Effector memory CD4-positive, alpha-beta T cell (primary cell): Measurements from ENCODE around the gene INHA.

Experiments
- DNase-seq, 3 donors: peaks; one replicate each; pipeline ENCODE4 v3.0.0-alpha.2; 2020
- H3K27ac ChIP-seq: 2 replicates; pipeline ENCODE4 v1.7.0; 2013; ENCODE audit warnings: mild to moderate bottlenecking, low read length, moderate library complexity; ENCODE audit not compliant: insufficient read depth, poor library complexity, severe bottlenecking
- H3K27me3 ChIP-seq: replicated peaks from 2 replicates; pipeline ENCODE4 v1.7.0; 2013; ENCODE audit warnings: mild to moderate bottlenecking, low read length; ENCODE audit not compliant: insufficient read depth, control insufficient read depth, poor library complexity, severe bottlenecking
- H3K36me3 ChIP-seq: 2 replicates; pipeline ENCODE4 v1.7.0; 2013; ENCODE audit warnings: mild to moderate bottlenecking, low read length, moderate library complexity; ENCODE audit not compliant: control insufficient read depth, insufficient read depth
- H3K4me1 ChIP-seq: 2 replicates; pipeline ENCODE4 v1.7.0; 2013; ENCODE audit warnings: low read length, mild to moderate bottlenecking; ENCODE audit not compliant: control insufficient read depth, insufficient read depth, poor library complexity, severe bottlenecking
- H3K4me3 ChIP-seq: 2 replicates; pipeline ENCODE4 v1.7.0; 2013; ENCODE audit warnings: low read length, low read depth, mild to moderate bottlenecking; ENCODE audit not compliant: insufficient read depth, poor library complexity, severe bottlenecking
- H3K9me3 ChIP-seq: 2 replicates; pipeline ENCODE4 v1.7.0; 2013; ENCODE audit warnings: mild to moderate bottlenecking, low read length, moderate library complexity; ENCODE audit not compliant: control insufficient read depth

Gene INHA

DNA sequence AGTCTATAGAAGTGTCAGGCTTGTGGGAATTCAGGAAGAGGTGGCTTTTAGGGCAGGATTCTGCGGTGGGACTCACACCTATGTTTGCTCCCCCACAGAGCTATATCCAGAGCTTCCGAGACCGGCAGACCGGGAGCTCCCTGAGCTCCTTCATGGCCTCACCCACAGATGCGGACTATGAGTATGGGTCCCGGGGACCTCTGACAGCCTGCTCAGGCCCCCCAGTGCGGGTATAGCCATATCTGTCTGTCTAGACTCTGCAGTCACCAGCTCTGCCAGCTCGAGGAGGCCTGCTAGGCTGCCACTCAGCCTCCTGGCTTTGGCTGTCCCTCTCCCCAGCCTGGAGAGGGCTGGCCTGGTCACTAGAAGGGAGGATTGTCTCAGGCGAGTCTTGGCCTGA is 22.5 kb upstream of the INHA start:
- Histone ChIP-seq H3K4me1 (peaks cover 15% of the 10 kb centered on the region), H3K27ac (no peak overlapping the region), H3K27me3 (peaks cover 23% of the 10 kb centered on the region), H3K9me3 (no peaks in the 10 kb centered on the region), H3K4me3 (no peak overlapping the region), H3K36me3 (no peaks in the 10 kb centered on the region)
- no peak for DNase-seq

DNA sequence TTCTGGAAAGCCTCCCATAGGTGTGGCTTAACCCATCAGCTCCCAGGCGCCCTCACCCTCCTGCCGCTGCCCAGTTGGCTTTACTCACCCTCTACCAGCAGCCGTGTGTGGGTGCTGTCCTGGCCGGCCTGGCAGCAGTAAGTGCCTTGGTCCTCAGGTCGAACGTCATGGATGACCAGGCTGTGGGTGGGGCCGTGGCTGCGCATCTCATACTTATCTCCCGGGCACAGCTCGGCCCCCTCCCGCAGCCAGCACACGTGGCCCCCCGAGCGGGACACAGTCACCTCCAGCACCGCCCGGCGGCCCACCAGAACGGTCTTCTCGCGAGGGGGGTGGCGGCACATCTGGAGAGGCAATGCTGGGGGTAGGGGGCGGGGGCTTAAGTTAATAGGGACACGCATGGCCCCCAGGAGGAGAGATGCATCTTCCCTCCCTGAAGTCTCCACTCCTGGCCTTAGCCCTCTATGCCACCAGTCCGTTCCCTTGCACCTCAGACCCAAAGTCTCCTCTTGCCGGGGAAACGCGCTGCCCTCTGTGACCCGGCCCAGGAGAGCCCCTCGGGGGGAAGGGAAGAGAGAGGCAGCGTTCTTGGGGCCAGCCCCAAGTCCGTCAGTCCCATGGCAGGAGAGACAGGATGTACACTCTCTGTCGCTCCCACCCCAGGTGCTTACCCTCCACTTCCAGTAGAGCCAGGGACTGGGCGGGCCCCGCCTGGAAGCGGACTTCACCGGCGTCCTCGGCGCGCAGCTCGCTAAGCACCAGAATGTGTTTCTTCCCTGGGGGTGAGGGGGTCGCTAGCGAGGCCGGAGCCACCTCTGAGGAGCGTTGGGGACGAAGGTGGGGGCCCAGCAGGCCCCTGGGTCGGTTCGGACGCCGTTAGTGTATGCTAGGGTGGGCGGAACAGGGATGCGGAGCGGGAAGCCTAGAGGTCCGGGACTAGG is 20.4 kb upstream of the INHA start:
- Histone ChIP-seq H3K27me3 (peaks cover 23% of the 10 kb centered on the region), H3K36me3 (no peaks in the 10 kb centered on the region), H3K4me3 (peak overlapping the region; percentile 48), H3K27ac (no peak overlapping the region), H3K4me1 (peaks cover 15% of the 10 kb centered on the region), H3K9me3 (no peaks in the 10 kb centered on the region)
- DNase-seq, result no peak

DNA sequence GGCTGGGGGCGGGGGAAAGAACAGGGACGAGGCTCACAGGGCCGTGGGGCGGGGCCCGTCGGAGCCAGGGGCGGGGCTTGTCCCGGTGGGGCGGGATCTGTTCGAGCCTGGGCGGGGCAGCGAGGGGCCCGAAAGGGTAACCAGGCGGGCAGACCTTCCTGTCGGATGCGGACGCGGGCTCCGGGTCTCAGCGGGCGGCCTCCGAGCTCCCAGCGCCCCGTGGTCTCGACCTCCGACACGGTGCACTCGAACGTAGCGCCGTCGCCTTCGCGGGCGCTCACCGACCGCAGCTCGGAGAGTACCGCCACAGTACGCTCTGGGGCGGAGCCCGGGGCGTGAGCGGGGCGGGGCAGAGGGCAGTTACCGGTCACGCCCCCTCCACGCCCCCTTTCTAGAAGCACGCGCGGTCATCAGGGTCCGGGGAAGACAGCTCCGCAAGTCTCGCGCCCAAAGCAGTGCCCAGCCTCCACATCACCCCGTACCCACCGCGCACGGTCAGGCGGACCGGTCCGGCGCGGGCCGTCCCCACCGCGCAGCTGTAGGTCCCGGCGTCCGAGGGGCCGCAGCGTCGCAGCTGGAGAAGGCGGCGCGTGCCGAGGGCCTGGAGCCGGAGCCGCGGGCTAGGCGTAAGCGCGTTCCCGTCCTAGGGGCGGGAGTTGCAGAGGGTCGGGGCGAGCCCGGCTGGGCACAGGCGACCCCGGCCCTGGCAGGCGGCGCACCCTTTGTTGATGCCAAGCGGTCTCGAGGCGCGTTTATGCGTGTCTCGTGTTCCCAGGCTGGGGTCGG is 19.5 kb upstream of the INHA start:
- Histone ChIP-seq H3K36me3 (no peaks in the 10 kb centered on the region), H3K9me3 (no peaks in the 10 kb centered on the region), H3K27me3 (peaks cover 25% of the 10 kb centered on the region), H3K4me3 (peak overlapping the region; percentile 48), H3K4me1 (peaks cover 15% of the 10 kb centered on the region), H3K27ac (no peak overlapping the region)
- DNase-seq, result peak; percentile 56 to 69 (median 67)

DNA sequence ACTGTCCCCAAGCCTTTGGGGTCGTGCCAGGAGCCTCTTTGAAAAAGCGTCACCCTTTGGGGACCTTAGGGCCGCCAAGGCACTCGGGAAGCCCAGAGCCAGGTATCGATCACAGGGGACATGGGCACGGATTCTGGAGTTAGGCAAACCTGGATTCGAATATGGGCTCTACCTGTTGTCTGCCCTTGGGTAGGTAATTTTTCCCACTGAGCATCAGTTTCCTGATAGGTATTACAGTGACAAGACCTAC is 19.0 kb upstream of the INHA start:
- Histone ChIP-seq H3K27ac (no peak overlapping the region), H3K27me3 (peaks cover 25% of the 10 kb centered on the region), H3K36me3 (no peaks in the 10 kb centered on the region), H3K4me3 (peak overlapping the region; percentile 48), H3K9me3 (no peaks in the 10 kb centered on the region), H3K4me1 (peaks cover 15% of the 10 kb centered on the region)
- DNase-seq, result no peak

DNA sequence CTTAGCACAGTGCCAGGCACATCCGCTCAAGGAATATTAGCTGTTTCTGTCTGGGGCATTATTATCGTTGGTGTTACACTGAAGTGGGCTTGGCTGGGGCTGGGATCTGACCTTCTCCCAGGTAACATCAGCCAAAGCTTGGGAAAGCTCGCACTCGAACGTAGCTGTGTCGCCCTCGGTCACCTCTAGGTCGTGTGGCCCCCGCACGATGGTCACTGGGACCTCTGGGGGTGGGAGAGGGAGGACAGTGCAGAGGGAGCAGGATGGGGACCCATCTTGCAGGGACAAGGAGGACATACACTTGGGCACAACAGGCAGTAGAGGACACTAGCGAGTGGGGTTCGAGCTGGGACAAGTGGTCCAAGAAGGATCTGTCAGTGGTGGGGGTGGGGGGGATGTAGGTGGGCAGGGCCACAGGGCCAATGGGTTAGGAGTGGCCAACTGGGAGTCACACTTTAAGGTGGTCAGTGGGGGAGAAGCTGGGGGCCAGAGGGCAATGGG is 18.6 kb upstream of the INHA start:
- H3K27me3 ChIP-seq, result peaks cover 25% of the 10 kb centered on the region
- H3K36me3 ChIP-seq, result no peaks in the 10 kb centered on the region
- no peak overlapping the region for H3K27ac ChIP-seq
- H3K9me3 ChIP-seq, result no peaks in the 10 kb centered on the region
- H3K4me3 ChIP-seq, result no peak overlapping the region
- DNase-seq, result no peak
- H3K4me1 ChIP-seq, result peaks cover 15% of the 10 kb centered on the region

DNA sequence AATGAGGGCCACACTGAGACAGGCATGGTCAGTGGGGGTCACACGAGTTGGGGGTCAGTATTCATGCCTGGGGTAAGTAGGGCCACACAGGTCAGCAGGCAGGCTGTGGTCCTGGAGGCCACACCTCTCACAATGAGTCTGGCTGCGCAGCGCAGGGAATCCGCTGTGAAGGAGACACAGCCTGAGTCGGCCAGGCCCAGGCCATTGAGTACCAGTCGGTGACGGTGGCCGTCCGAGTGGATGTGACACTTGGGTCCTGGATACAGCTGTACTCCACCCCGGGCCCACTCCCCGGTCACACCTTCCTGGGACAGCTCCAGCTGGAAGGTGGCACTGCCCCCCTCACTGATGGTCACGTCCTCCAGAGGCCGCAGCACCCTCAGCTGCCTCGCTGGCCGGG is 17.8 kb upstream of the INHA start:
- Histone ChIP-seq H3K36me3 (no peaks in the 10 kb centered on the region), H3K27me3 (peaks cover 25% of the 10 kb centered on the region), H3K9me3 (no peaks in the 10 kb centered on the region), H3K4me3 (no peak overlapping the region), H3K27ac (no peak overlapping the region), H3K4me1 (peaks cover 15% of the 10 kb centered on the region)
- DNase-seq, result no peak

DNA sequence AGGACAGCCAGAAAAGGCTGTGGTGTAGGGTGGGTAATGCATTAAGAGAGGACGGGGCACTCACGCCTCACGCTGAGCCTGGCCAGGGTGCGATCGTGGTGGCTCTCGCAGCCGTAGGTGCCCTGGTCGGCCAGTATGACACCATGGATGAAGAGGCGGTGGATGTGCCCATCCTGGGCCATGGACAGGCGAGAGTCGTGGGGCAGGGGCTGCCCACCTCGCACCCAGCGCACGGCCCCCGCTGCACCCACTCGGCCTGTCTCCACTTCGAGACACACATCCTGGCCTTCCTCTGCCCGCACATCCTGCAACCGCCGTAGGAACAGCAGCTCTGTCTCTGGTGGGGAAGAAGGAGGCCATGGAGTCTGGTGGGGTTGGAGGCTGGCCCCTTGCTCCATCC is 16.2 kb upstream of the INHA start:
- Histone ChIP-seq H3K27ac (no peak overlapping the region), H3K4me1 (peaks cover 15% of the 10 kb centered on the region), H3K27me3 (peaks cover 25% of the 10 kb centered on the region), H3K36me3 (no peaks in the 10 kb centered on the region), H3K4me3 (no peak overlapping the region), H3K9me3 (no peaks in the 10 kb centered on the region)
- no peak for DNase-seq

DNA sequence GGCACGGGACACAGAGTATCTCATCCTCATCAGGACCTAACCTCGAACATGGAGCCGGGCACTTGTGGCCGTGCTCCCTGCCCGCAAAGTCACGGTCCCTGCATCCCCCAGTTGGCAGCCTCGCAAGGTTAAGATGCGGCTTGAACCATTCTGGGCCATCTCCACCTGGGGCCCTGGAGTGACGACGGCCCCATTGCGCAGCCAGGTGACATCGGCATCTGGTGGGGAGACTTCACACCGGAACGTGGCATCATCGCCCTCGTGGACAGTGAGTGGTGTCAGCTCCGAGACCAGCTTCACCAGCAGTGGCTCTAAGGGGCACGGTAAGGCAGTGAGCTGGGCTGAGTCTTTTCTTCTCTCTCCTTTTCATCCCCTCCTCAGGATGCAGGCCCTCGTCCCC is 15.7 kb upstream of the INHA start:
- no peaks in the 10 kb centered on the region for H3K36me3 ChIP-seq
- peaks cover 25% of the 10 kb centered on the region for H3K27me3 ChIP-seq
- DNase-seq, result no peak
- no peaks in the 10 kb centered on the region for H3K9me3 ChIP-seq
- no peak overlapping the region for H3K27ac ChIP-seq
- H3K4me1 ChIP-seq, result peaks cover 15% of the 10 kb centered on the region
- H3K4me3 ChIP-seq, result no peak overlapping the region

DNA sequence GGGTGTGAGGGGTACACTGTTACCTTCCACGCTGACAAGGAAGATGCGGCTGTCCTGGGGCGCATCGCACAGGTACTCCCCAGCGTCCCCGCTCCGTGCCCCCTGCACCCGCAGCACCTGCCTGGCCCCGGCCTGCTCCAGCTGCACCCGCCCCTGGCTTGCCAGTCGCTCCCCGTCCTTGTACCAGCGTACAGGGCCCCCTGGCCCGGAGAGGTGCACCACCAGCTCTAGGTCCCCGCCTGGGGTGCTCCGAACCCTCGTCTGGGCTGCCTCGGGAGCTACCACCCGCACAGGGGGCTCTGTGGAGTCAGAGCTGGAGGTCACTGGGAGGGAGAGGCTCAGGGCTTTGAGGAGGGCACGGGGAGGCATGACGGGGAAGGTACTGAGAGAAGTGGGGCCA is 14.8 kb upstream of the INHA start:
- DNase-seq, result no peak
- Histone ChIP-seq H3K27me3 (peaks cover 18% of the 10 kb centered on the region), H3K36me3 (no peaks in the 10 kb centered on the region), H3K4me1 (peaks cover 7% of the 10 kb centered on the region), H3K4me3 (no peak overlapping the region), H3K9me3 (no peaks in the 10 kb centered on the region), H3K27ac (no peak overlapping the region)
